GM19328 (cell line): ENCODE results near the gene DOK3.

Experiments
- ATAC-seq: cut with Tn5 transposase; IDR thresholded peaks from one replicate; pipeline ENCODE4 v1.9.1; 2021; ENCODE audit warnings: mild to moderate bottlenecking, moderate library complexity; ENCODE audit not compliant: unreplicated experiment

DOK3 gene

GRCh38 chr5:177513500-177513899 lies 3.9 kb upstream of the DOK3 start:
- ATAC-seq, result no peak

DNA sequence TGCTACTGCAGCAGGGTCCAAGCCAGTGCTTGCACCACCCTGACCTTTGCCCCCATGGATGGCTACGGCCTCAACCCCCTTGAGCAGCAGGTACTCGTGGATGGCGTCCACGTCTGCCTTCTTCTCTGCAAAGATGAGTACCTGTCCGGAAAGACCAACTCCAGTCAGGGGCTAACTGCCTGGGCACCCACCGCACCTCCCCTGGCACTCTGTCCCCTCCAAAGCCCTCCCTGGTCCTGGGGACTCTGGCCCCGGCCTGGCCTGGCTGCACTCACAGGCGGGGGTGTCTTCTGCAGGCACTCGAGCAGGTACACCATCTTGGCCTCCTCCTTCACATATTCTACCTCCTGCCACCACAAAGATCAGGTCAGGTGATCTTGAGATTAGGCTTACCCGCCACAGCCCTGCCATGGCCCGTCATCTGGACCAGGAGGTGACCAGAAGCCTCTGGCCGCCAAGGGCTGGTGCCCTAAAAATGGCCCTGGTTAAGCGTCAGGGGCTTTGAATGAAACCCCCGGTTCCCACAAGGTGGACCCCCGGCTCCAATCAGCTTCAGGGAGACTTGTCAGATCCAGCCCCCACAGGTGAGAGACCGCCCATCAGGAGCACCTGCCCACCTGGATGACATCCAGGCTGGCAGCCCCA lies 3.2 kb upstream of the DOK3 start:
- no peak for ATAC-seq

DNA sequence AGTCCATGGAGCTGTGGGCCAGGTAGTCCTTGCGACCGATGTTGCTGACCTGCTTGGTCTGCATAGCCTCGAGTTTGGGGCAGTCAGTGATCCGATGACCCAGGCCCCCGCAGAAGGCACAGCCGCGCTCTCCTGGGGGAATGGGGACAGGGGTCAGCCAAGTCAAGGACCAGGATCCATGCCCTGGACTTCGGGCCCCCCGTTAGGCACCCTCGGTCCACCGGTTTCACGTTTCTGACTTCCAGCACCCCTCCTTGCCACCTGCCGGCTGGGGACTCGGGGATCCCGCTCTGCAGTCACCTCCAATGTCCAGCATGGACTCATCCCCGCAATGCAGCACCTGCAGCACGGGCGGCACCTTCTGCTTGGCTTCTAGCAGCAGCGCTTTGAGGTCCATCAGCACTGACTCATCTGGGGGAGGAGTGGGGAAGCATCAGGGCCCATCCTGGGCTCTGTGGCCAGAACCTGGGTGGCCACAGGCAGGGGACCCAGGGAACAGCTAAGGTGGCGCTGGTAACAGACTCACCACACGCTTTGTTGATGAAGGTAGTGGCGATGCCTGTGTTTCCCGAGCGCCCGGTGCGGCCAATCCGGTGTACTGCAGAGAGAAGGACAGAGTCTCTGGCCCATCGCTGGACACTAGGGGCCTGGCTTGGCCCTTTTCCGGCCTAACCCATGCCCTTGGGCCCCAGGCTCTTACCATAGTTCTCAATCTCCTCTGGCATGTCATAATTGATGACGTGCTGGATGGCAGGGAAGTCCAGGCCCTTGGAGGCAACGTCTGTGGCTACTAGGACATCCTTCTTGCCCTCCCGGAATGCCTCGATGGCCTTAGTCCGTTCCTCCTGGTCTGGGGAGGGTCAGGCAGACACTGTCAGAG lies 2.4 kb upstream of the DOK3 start:
- no peak for ATAC-seq

- ATAC-seq, result no peak
Observed at GRCh38 chr5:177511181-177511580, 1.6 kb upstream of the DOK3 start.

- no peak for ATAC-seq
Observed at GRCh38 chr5:177510567-177511053, 984 bp upstream of the DOK3 start.

DNA sequence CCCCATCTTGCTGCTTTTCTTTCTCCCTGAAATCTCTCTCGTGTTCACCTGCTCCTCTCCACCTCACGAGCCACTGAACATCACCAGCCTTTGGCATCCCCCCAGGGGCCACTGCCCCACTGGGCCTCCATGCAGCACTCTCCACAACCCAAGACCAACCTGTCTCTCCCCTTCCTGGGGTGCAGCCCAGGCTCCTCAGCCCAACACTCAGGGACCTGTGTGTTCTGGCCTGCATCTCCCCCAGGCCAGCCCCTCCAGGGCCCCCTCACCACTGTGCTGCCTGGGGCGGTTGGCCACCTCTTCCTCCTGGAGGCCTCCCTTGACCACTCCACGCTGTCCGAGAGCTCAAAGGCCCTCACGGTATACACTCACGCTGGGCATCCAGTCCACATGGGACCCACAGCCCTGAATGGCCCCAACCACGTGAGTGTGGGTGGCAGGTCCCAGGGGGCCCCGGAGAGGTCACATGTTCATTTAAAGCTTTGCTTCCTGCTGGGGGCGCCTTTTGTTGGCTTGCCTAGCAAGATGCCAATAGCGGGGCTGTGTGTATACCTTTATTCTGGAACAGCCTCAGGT lies 453 bp upstream of the DOK3 start:
- no peak for ATAC-seq

GRCh38 chr5:177508837-177509236 lies 789 bp downstream of the DOK3 start:
- ATAC-seq, result no peak

GRCh38 chr5:177508221-177508611 lies 1.4 kb downstream of the DOK3 start:
- no peak for ATAC-seq

- no peak for ATAC-seq
Observed at GRCh38 chr5:177507596-177508220, 1.9 kb downstream of the DOK3 start.

DNA sequence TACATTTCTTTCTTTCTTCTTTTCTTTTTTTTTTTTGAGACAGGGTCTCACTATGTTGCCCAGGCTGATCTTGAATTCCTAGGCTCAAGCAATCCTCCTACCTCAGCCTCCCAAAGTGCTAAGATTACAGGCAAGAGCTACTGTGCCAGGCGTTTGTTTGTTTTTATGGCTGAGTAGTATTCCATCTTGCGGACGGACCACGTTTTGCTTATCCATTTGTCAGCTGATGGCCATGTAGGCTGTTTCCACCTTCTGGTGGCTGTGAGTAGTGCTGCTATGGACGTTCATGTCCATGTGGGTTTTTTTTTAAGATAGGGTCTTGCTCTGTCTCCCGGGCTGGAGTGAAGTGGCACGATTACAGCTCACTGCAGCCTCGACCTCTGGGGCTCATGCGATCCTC lies 2.5 kb downstream of the DOK3 start:
- no peak for ATAC-seq

- ATAC-seq, result no peak
Observed at GRCh38 chr5:177505075-177505474, 4.6 kb downstream of the DOK3 start.

DNA sequence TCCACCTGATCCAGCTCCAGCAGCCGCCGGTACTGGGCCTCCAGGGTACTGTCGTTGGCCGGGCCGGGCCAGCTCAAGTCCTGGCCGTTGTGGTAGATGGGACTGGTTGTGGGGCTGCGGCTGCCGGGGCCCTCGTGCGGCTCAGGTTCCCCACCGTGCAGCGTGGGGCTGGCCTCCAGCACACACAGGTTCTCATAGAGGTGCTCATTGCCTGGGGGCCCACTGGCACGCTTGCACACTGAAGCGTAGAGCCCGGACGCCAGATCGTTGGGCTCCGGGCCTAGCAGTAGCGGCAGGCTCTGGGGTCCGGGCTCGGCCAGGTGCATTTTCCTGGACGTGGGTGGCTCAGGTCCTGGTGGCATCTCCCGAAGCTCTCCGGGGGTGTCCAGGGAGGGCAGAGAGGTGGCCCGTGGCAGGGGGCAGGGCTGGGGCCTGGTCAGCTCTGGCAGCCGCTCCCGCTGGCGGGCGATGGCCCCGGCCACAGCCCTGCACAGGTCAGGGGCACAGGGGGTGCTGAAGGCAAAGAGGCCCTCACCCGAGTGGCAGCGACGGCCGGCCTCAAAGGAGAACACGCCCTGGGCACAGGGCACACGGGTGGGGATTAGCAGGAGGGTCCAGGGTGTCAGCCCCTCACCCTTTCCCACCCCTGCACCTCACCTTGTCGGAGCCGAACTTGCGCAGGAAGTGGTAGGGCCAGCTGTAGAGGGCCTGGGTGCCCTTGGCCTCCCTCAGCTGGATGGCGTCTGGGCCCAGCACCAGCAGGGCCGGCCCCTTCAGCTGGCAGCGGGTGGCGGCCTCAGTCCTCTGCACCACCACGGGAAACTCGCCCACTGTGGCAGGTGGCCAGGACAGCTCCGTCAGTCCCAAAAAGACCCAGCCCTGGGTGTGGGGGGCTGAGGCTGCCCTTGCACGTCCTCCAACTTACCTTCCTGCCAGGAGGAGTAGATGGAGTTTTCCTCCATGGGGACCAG lies 5.3 kb downstream of the DOK3 start:
- ATAC-seq, result no peak

- ATAC-seq, result no peak
Observed at GRCh38 chr5:177503351-177504085, 6.1 kb downstream of the DOK3 start.

- ATAC-seq, result no peak
Observed at GRCh38 chr5:177502886-177503285, 6.7 kb downstream of the DOK3 start.

- ATAC-seq, result no peak
Observed at GRCh38 chr5:177501874-177502678, 7.5 kb downstream of the DOK3 start.

- ATAC-seq, result no peak
Observed at GRCh38 chr5:177500685-177501522, 8.7 kb downstream of the DOK3 start.

DNA sequence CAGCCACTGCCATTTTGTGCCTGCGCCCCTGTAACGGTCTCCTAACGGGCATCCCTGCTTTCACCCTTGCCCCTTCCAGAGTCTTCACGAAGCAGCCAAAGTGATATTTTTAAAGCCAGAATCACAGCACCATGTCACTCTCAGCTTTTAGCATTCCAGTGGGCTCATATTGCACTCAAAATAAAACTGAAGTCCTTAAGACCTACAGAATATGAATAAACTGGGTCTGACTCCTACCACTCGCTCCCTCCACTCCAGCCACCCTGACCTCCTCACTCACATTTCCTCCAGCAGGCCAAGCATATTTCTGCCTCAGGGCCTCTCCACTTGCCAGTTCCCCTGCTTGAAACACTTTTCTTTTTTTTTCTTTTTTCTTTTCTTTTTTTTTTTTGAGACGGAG lies 9.8 kb downstream of the DOK3 start:
- no peak for ATAC-seq
